ENCODE measurements around the gene AUNIP.
"Not testable (repeated sequence)": the region's sequence is repeated elsewhere in the genome, so short reads cannot be mapped to it uniquely, and the experiment has no call there.

The AUNIP gene

DNA sequence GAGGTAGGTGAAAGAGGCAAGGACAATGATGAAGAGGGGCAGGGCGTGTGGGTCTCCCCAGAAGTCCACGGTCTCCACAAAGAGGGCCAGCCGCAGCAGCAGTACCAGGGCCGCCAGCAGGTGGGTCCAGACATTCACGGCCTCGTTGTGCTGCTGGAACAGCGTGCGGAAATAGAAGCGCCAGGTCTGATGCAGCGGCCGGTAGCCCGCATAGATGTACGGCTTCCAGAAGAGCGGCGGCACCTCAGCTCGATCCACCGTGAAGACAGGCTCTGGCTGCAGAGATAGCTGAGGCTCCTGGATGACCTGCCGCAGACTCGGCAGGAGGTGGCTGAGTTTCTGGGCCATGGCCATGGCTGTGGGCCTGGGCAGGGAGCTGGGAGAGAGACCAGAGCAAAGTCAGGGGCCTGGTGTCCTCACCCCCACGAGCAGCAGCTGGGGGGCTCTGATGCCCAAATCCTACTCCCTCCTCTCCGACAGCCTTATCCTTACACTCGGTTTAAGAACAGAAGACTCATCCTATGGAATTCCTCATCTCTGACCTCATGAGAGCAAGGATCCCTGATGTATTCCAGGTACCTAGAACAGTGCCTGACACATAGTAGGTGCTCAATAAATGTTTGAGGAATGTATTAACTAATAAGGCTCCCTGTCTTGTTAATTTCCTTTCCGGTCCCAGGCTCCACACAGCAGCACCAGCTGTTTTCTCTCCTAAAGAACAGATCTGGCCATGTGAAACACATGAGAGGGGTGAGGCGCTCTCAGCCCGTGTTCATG lies 4.4 kb upstream of the AUNIP start:
- DNase-seq = no peak

DNA sequence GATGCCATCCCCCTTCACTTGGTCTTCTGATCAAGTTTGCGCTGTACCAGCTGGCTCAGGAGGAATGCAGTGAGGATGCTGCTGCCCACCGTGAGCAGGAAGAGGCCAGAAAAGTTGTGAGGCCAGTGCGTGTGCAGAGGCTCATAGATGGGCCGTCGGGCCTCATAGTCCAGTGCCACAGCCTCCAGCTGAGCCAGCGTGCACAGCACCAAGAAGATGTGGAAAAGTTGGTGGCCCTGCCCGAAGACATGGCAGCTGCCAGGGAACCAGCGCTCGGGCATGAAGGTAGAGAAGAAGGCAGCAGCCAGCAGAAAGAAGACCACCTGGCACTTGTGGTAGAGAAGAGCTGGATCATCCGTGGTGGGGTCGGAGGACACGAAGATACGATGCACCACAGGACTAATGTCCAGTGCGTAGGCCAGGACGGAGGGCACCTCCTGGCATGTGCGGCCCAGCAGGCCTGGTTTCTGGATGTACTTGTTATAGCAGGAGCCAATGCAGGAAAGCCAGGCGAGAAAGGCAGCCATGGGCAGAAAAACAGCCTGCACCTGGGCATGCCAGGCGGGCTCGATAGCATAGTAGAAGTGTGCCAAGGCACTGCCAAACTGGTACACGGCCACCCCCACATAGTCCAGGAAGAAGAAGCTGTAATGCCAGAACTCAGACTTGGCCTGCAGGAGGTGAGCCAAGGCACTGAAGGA lies 3.7 kb upstream of the AUNIP start:
- DNase-seq = no peak

DNA sequence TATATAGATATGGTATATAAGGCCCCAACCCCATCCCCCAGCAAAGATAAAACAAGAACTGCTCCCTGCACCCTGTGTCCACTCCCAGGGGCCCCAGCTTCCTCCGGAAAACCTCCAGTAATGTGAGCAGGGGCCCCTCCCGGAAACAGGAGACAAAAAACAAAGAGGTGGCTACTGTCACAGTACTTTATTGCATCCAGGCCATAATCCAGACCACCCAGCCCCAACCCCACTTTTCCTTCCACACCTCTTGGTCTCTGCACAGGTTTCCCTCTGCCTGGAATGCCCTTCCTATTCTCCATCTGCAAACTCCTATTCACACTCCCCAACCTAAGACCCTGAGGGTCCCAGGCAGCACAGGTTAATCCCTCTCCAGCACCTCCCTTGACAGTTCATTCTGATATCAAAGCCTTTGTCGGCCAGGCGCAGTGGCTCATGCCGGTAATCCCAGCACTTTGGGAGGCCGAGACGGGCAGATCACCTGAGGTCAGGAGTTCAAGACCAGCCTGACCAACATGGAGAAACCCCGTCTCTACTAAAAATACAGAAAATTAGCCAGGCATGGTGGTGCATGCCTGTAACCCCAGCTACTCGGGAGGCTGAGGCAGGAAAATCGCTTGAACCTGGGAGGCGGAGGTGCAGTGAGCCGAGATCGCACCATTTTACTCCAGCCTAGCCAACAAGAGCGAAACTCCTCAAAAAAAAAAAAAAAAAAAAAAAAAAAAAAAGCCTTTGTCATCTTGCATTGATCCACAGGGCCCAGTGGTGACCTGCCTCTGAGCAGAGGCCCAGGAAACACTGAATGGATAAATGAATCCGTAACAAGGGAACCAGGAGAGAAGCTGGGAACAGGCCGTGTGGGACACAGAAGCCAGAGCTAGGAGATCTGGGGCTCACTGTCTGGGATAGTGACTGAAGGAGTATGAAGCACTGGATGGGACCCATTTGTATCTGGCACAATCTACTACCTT lies 2.3 kb upstream of the AUNIP start:
- no peak for DNase-seq

DNA sequence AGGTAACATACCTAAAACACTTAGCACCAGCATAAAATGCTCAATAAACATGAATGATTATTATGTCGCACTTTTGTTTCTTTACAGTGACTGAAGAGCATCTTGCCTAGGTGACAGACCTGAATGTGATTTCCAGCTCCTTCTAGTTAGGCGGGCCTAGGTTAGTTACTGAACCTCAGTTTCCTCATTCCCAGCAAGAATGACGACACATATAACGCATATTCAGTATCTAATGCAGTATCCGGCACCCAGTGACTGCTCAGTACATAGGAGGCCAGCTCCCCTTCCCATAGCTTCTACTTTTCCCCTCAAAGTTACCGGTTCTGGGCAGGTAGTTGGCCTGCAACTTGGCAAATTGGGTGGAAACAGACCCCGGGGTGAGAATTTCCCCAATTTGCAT lies 763 bp downstream of the AUNIP start:
- no peak for DNase-seq

DNA sequence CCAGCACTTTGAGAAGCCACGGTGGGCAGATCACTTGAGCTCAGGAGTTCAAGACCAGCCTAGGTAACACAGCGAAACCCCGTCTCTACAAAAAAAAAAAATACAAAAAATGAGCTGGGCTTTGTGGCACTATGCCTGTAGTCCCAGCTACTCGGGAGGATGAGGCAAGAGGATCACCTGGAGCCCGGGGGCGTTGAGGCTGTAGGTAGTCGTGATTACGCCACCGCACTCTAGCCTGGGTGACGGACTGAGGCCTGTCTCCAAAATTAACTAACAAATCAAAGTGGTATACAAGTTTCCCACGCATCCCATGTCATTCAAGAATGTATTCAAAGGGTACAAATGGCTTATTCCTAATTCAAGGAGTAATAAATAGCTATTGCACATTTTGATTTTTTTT lies 2.4 kb downstream of the AUNIP start:
- DNase-seq = no peak

DNA sequence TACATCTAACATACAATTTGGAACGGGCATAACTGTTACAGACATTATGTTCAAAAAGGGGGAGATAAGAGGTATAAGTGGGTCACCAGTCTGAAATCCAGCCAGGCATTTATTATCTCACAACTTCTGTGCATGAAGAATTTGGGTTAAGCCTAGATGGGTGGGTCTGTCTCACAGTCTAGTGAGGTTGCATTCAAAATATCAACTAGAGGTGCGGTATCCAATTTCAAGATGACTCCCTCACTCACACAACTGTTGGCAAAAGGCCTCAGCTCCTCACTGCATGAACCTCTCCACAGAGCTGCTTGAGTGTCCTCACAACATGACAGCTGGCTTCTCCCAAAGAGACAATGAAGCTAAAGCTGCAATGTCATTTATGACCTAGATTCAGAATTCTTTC lies 4.7 kb downstream of the AUNIP start:
- no peak for DNase-seq

DNA sequence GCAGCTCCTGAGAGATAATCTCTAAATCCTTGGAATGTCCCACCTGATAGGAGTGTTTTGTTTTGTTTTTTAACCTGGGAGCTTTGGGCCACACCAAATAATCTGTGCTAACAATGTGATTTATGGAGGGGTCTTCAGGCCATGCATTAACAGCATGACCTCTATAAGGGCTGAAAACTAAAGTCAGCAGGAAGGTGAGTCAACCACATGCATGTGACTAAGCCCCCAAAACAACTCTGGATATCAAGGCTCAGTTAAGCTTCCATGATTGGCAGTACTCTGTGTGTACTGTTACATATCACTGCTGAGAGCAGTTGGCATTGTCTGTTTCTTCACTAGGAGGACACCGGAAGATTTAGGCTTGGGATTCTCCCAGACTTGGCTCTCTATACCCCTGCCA lies 10.7 kb downstream of the AUNIP start:
- DNase-seq = no peak

DNA sequence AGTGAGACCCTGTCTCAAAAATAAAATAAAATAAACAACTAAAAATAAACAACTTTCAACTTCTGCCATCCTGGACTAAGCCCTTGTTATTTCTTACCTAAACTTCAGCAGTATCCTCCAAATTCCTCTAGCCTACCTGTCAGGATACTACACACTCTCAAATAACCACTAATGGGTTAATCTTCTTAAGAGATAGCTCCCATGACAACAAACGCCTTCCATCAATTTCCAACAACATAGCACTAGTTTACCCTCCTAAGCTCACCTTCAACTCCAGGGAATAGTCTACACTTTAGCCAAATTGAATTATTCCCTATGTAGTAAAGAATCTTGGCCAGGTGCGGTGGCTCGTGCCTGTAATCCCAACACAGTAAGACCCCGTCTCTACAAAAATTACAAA lies 11.3 kb downstream of the AUNIP start:
- DNase-seq = no peak

DNA sequence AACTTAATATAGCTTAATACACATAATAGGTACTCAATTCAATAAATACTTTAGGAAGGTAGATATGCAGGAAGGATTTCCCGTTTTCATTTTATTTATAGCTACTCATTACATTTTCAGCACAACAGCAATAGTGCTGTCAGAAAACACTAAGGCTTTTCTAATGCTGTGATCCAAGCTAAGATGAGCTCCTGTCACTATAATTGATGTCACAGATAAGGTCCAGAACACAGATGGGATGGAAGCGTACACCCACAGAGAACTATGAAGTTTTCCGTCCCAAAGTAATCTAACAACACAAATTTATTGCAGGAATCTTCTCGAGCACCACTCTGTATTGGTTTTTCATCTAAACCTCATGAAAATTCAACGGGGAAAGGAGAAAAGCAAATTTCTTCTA lies 13.6 kb downstream of the AUNIP start:
- DNase-seq = no peak

DNA sequence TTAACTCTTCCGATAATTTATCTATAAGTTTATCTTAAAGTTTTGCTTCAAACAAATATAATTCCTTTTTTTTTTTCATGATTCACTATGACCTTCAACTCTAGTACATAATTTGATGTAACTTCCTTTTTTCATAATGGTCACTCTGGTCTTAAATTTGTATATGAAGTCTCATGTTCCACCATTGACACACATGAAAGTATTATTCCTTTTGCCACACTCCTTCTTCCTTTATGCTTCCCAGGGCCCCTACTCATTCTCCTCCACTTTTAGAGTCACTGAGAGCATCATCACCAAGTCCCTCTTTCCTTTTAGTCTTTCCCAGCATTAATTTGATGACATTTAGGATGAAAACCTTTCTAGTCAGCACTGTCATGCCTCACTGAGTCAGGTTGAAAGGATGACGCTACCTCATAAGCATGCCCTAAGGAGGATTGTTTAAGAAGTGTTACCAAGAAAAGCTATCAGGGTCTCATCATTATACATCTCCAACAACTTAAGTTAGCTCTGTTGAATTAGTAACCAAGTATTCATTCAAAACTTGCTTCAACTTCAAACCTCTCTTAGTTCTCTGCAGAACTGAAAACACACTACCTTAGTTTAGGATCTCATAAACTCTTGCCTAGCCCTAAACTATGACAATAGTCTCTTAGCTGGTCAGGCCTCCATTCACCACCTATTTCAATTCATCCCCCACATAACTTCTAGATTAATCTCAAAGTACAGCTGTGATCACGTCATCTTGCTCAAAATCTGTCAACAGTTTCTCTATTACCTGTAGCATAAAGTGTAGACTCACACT lies 14.5 kb downstream of the AUNIP start:
- no peak for DNase-seq

DNA sequence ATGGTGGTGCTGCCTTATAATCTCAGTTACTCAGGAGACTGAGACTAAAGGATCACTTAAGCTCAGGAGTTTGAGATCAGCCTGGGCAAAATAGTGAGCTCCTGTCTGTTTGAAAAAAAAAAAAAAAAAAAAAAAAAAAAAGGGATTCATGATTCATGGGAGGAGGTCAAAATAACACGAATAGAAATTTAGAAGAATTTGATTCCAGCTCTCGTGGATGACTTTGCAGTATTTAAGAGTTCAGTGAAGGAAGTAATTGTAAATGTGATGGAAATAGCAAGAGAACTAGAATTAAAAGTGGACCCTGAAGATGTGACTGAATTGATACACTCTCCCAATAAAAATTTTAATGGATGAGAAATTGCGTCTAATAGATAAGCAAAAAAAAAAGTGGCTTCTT lies 15.8 kb downstream of the AUNIP start:
- no peak for DNase-seq

DNA sequence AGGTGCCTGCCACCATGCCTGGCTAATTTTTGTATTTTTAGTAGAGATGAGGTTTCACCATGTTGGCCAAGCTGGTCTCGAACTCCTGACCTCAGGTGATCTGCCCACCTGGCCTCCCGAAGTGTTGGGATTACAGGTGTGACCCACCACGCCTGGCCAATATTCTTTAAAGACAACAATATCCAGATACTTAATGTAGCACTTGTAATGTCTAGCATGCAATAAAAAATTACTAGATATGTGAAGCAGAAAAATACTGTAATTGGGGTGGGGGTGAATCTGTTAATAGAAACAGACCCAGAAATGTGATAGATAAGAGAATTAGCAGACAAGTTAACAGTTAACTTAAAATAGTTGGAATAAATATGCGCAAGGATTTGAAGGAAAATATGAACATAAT lies 19.4 kb downstream of the AUNIP start:
- not testable (repeated sequence) for DNase-seq

DNA sequence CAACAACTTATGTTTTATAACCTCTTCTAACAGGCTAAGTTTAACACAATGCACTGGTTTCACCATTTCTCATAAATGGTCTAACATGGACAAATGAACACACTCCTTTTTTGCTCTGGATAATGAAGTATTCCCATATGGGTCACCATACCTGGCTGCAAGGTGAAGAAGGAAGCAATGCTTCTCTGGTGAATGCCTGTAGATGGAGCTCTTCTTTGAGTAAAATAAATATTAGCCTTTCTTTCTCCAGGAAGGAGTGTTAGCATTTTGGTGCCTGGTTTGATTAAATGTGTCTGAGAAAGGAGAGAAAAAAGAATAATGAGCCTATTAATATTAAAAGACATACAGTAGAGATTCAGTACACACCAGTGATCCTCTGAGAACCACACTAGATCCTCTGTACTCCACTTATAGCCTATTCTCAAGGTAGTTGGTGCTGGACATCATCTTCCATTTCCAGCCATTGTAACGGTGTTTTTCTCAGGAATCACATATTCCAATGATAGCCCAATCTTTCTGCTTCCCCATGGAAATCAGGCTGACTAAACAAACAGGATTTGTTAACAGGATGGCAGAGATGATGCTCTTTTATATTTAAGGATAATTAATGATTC lies 21.9 kb downstream of the AUNIP start:
- DNase-seq = no peak

DNA sequence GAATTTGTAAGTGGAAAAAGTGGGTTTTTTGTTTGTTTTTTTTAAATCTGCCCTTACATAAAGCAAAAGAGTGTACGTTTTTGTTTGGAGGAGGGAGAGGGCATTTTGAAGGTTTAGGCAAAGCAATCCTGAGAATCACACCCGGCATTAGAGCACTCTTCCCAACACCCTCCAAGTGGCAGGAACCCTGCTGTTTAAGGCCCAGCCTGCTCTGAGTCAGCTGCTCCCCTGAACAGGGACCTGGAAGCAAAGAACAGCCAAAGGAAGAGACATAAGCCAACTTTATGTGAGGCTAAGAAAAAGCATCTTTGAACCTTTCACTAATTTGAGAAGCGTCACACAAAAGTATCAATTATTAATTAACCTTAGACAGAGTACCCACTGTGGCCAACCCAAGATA lies 22.6 kb downstream of the AUNIP start:
- no peak for DNase-seq

DNA sequence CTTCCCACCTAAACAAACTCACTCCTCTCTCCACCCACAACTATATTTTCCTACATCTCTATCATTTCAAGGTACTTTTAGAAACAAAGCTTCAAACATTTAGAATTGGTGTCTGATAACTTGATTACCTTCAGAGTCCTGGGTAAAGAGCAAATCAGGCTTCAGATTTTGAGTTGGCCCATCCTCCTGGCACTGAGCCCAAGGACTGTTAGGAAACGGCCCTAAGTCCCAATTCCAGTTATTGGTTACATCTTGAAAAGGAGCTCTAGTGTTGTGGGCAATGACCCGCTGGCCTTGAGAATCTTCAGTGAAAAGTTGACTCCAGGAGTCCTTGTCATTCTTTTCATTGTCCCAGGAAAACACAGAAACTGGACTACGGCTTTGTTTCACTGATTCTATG lies 24.4 kb downstream of the AUNIP start:
- no peak for DNase-seq

DNA sequence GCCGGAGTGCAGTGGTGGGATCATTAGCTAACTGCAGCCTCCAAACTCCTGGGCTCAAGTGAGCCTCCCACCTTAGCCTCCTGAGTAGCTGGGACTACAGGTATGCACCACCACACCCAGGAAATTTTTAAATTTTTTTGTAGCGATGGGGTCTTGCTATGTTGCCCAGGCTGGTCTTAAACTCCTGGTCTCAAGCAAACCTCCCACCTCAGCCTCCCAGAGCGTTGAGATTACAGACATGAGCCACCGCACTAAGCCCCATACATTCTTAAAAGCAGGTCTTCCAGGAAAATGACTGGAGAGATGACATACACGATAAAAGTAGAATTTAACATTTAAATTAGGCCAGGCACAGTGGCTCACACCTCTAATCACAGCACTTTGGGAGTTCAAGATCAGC lies 26.1 kb downstream of the AUNIP start:
- no peak for DNase-seq

DNA sequence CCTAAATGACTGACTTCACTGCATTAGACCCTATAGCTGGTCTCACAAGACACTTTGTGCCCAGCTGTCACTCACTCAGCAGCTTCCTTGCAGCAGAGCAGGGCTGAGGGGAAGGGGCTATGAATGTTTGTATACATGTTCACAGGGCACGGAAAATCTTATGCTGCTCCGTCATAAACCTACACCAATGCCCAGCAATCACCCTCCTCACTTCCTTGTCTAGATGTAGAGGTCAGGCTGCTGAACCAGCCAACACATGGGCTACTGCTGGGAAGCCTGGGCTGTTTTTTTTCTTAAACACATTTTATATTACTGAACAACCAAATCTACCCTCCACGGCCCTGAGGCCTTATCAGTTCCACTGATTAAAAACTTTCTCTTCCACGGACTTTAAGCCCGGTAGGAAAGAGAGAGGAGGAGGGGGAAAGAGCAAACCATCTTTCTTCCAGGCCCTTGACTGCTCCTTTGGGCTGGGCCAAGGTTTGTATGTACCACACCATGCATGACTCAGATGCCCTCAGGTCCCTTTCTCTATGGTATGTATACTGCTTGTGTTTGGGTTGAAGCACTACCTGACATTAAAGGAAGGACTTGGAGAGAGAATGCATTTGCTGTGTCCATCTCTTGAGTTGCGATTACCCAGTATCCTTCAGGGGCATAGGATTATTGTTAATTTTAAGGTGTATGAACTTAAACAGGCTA lies 26.8 kb downstream of the AUNIP start:
- no peak for DNase-seq

DNA sequence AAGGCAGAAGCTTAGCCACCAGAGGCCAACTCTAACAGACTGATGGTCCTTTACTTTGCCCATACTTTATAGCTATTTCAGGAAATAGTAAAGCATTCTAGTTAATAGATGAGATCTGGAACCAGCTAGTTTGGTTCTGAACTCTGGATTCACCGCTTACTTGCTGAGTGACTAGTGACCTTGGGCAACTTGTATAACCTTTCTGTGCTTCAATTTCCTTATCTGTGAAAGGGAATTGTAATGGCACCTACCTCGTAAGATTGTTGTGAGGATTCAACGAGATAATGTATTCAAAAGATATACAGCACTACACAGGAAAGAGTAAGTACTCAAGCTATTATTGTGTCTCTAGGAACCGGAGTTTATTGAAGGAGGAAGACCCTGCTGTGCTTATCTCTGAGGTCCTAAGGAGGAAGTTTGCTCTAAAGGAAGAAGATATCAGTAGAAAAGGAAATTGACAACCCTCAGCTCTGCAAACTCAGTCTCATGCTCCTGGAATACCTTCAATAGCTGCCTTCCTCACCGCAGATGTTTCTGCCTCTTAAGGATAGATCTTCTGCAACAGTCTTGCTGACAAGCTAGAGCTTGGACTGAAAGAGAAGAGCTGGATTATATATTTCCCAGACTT lies 27.6 kb downstream of the AUNIP start:
- DNase-seq = no peak

DNA sequence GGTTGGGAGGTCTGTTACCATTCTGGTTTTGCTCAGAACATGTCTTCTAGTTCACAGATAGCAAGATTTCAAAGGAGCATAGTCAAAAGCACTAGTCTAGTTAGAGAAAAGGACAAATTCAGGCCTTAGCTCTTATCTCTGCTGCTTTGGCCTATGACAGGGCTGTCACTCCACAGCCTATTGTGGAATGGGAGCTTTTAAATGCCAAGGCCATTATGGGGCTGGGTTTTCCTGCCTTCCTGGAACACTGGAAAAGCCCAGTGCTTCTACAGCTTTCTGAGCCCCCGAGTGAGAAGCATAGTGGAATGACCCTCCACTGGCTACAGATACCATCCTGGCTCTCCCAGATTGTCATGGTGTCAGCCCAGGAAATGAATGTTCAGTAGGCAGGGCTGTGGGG lies 30.2 kb downstream of the AUNIP start:
- DNase-seq = no peak

DNA sequence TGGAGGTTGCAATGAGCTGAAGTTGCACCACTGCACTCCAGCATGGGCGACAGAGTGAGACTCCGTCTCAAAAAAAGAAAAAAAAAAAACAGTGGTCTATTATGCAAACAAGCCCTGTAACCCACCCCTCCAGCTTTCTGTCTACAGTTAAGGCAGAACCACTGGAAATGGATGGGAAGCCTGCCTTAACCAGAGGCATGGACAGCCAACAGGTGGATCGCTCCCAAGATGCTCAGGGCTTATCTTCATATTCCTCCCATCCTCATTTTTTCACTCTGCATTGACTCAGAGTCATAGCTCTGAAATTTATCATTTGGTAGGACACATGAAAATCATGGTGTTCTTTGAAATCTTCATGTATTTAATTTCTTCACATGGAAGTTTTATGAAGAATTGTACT lies 30.8 kb downstream of the AUNIP start:
- DNase-seq = no peak

DNA sequence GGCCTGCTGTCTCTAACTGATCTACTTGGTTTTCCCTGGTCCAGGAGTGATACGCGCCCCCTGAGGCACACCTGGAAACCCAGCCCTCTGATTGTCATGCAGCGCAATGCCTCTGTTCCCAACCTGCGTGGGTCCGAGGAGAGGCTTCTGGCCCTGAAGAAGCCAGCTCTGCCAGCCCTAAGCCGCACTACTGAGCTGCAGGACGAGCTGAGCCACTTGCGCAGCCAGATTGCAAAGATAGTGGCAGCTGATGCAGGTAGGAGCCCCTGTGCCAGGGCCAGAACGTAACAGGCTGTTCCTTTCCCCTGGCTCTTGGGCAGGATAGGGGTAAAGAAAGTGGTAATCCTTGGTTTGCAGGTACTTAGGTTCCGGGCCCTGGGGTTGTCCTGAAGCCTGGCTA lies 32.7 kb downstream of the AUNIP start:
- DNase-seq = no peak

Data from CD4-positive, alpha-beta T cell treated with Interleukin-17A for 4 hours (primary cell).